GM18519 (cell line): Measurements from ENCODE around the gene STX10.
A peak's percentile ranks its signal among the peaks of the same experiment; 100 is the strongest.

Experiments used
- ATAC-seq: cut with Tn5 transposase; IDR thresholded peaks from one replicate; pipeline ENCODE4 v1.9.1; 2021; ENCODE audit warnings: mild to moderate bottlenecking, moderate library complexity; ENCODE audit not compliant: unreplicated experiment, low FRiP score

STX10 gene

DNA sequence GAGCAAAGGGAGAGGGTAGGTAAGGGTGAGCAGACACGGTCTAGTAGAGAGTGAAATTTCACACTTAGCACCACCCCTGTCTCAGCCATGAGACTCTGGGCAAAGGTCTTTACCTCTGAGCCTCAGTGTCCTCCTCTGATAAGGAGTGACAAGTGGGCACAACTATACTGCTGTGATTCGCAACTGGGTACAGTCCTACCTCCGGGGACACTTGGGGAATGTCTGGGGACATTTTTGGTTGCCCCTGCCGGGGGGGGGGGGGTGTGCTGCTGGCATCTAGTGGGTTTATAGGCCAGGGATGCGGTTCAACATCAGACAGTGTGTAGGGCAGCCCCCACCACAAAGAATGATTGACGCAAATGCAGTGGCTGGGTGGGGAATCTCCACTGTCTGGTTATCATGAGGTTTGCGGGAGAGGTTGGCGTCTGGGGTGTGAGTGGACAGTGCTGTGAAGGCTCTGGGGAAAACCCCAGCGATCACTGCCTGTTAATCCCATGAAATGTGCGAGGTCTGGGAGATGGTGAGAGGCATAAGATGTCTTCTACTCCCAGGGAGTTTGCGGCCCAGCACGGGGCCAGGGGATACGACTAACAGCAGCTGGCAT is 27.8 kb downstream of the STX10 start:
- ATAC-seq = no peak

DNA sequence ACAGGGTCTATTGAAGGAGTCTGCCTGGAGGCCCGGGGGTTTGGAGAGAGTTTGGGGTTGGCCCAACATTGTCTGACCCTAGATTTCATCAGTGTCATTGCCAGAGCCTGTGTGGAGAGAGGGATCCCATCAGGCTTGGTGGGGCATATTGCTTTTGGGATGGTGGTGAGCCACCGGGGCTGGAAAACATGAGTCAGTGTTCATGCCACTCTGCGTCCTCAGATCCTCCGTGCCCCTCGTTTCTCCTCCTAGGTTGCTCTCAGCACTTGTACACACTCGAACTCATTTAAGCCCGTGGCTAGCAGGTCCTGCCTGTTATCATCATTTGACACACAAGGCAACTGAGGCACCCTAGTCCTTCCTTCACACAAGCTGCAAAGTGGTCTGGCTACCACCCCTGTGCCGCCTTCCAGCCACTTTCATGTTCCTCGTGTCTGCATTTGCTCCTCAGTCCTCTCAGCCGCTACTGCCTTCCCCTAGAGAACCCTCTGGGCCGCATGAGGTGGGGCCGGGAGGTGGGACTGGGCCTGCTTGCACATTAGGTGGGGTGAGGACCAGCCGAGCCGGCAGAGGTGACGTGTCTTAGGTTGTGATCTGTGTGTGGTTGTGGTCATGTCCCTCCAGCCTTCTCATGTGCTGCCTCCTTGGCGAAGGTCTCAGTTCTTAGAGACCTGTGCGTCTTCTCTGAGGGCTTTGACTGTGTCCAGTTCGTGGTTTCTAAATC is 28.5 kb downstream of the STX10 start:
- no peak for ATAC-seq

DNA sequence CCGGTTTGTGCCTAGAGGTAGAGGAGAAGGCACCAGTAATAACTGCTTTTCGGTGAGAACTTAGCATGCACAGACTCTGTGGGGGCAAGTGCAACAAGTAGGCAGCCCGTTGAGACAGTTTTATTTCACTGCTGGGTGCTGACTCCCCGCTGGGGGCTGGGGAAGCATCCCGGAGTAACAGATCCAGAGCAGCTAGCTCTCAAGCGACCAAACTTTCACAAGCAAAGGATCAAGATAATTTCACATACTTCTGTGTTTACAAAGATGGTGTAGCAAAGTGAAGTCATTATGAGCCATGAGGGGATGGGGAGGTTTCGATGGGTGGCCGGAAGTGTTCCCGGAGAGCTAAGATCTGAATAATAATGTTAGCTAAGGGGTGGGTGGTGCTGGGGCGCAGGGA is 29.4 kb downstream of the STX10 start:
- ATAC-seq = no peak

DNA sequence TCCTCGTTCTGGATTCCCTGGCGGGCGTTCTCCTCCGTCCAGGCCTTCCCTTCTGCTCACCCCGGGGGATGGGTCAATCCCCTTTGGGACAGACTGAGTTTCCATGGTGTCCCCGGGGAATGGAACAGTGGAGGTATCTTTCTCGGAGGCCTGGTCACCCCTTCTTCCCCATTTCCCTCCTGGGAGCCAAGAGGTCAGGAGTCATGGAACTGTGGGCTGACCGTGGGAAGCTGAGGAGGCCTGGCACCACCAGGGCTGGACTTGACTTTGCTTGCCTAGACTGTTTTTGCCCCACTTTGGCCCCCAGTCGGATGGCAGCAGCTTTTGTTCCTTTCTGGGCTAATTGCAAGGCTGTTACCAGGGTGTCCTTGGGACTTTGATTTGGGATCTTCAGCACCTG is 30.1 kb downstream of the STX10 start:
- ATAC-seq = no peak

DNA sequence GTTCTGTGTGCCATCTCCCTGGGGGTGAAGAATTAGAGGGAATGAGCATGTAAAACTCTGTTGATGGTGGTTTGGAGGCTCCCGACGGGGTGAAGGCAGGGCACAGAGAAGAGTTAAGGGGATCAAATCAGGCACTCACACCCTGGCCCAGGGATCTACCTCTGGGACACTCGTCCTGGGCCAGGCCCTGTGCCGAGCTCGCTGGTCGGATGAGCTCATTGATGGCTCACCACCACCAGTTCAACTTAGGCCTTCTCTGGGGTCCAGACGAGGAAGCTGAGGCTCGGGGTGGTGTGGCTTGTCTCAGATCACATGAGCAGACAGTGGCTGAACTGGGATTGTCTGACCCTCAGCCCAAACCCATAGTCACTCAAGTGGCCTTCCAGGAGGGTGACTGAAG is 30.5 kb downstream of the STX10 start:
- no peak for ATAC-seq

DNA sequence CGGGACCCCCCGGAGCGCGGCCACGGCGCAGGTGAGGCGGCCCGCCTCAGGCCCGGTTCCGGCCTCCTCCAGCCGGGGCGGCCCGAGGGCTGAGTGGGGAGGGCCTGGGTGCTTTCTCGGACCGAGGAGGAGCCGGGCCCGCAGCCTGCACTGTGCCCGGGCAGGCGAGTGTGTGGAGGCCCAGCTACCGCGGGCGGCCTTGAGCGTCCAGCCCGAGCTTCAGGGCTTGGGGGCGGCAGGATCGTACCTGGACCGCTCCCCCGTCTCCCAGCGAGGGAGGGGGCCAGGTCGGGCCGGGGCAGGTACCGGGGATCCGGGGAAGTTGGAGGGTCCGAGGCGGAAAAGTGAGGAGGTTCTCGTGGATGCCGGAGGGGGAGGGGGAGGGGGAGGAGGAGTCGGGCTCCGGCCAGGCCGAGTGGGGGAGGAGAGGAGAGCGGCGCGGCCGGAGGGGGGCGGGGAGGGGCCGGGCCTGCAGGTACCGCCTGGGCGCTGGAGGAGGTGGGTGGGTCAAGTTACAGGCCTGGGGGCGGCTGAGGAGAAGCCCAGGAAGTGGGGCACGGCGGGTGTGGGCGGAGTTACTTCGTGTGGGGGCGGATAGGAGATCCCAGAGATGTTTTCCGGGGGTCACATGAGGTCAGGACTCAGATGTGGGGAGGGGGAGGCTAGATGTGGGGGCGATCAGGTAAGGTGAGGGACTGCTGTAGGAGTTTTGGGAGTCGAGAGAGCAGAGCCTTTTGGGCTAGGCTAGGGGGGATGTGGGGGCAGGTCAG is 31.6 kb downstream of the STX10 start:
- peak; percentile 6 for ATAC-seq

DNA sequence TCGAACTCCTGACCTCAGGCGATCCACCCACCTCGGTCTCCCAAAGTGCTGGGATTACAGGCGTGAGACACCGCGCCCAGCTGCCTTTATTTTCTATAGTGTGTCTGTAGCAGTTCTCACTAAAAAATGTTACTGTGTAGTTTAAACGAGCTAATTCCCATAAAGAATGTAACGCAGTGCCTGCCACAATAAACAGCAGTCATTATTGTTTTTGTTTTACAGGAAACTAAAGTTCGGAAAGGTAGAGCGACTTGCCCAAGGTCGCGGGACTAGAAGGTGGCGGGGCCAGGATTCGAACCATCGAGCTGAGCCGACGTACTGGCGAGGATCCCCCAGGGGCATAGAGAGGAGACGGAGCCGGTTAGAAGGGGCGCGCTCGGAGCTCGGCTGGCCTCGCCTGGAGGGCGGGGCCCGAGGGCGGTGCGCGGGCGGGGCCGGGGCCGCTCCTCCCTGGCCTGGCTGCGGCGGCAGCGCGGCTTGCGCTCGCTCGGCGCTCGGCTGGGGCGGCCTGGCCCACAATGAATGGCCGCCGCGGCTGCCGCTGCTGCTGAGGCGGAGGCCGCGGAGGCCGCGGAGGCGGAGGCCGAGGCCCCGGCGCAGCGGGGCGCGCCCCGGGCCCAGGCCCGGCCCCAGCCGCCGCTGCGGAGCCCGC is 32.3 kb downstream of the STX10 start, which contains the start of gene NACC1:
NACC1 (plus strand) TSS at position 493 of the 652 bp plus-strand sequence. CDS start 16,944 bp downstream, outside the sequence.
- ATAC-seq = peak; percentile 43

DNA sequence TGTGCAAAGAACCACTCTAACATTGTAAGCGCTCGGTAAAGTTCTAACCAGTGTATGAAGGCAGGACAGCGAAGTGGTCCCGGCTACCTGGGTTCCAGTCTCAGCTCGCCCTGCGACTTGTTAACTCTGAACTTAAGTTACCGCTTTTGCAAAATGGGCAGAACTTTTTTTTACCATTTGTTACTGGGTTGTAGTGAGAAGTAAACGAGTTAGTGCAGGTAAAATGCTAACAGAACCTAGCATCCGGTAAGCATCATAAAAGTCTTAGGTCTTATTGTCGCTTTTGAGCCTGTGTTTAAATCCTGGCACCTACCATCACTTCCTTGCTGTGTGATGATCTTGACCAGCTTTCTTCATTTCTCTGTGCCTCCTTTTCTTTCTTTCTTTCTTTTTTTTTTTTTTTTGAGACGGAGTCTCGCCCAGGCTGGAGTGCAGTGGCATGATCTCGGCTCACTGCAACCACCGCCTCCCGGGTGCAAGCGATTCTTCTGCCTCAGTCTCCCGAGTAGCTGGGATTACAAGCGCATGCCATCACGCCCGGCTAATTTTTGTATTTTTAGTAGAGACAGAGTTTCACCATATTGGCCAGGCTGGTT is 32.9 kb downstream of the STX10 start:
- no peak for ATAC-seq

DNA sequence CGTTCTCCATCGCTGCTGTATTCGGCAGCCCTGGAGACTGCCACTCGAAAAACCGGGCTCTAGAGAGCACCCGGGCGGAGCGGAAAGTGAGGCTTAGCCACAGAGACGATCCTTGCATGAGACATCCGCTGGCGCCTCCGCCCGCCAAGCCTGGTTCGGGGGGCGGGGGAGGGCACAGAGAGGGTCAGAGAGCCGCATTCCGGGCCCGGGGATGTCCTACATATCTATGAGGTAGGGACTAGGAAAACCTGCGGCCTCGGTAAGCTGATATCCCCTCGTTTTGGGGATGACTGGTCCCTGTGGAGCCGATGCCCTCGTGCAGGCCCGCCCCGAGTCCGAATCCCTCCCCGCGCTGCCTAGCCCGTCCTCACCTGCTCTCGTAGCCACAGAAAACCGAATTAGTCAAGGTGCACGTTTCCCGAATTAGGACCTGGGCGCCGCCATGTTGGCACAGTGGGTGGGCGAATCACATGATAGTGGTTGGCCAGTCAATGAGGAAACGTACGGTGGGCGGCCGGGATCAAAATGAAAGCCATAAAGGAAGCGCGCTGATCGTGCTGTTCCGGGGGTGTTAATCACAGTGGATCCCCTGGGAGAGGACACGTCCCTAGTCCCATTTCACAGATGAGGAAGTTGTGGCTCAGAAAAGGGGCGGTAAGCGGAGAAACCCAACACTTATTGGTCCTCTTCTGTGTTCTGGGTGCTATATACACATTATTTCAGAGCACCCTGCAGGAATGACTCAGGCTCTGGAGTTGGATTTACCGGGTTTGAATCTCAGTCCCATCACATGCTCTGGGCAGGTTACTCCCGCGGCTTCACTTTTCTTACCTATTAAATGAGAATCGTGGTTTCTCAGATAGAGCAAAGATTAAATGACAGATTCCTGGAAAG is 33.6 kb downstream of the STX10 start, which contains the start of gene TRMT1:
TRMT1 (minus strand) TSS at position 459 of the 894 bp plus-strand sequence; CDS start at position 118, 341 bp downstream.
- no peak for ATAC-seq

DNA sequence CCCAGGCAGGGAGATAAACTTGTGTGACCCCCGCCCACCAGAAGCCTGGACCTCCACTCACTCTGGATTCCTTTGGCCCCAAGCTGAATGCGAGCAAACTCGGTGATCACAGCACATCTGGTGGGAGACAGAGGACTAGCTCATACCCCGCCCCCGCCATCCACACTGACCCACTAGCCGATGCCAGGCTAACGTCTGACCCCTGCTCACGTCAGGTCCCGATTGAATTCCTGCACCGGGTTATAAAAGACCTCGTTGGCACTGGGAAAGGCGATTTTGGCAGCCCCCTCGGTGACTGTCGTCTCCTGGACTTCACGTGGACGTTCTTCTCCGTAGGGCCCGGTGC is 34.3 kb downstream of the STX10 start:
- ATAC-seq = no peak

DNA sequence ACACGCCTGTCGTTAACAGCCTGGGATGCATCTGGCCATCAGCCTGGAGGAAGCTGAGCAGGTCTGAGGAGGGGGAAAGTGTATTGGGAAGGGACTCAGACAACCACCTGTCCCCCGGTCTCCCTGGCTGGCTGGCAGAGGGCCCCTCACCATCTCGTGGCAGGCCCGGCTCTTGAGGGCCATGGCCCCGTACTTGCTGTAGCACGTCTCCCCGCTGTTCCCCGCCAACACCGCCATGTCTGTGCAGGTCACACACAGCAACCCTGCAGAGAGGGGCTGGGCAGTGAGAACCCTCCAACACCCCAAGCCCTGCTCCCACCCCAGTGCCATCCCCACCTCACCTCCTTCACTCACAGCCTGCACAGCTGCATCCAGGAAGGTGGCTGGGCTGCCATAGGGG is 37.6 kb downstream of the STX10 start:
- no peak for ATAC-seq

DNA sequence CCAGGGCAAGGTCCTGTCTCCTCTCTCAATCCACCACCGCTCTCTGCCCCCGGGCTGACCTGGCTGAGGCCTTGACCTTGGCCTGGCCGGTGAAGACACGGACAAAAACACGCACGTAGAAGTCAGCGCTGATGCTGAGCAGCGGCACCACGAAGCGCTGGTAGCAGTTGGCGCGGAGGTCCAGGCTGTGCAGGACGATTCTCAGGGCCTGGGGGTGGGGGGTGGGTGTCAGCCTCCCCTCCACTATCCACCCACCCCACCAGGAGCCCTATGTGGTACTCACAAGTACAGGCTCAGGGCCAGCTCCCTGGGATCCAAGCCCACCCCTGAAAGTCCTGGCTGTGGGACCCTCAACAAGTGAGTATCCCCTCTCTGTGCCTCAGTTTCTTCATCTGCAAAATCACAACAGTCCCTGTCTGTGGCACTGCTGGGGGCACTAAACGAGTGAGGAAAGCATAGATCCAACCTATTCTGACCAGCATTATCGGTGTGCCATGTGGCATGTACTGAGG is 40.0 kb downstream of the STX10 start:
- ATAC-seq = no peak

DNA sequence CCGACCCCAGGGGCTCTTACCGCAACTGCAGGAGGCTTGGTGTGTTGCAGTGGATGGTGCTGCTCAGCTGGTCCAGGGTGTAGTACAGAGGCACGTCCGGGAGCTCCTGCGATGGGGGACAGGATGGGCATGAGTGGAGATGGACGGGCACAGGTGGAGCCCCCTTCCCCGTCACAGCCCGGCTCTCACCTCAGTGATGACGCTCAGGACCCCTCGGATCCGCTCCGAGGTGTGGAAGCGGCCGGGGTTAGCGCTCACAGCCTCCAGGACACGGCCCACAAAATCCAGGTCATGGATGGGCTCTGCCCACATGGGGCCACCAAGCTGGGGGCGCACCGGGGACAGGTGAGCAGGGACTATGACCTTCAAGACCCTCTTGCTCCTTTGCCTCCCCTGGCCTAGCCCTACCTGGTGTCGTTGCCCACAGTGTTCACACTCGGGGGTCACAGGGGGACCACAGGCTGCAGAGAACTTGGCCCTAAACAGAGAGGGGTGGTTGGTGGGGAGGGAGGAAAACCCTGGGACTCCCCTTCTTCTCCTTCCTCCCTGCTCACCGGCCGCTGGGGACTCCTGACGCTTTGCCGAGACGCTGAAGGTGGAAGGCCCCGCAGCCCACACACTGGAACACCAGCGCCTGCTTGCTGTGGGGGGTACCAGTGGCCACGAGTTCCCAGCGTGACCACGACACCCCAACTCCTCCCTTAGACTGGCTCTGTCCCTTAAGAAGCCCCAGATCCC is 40.6 kb downstream of the STX10 start:
- no peak for ATAC-seq

DNA sequence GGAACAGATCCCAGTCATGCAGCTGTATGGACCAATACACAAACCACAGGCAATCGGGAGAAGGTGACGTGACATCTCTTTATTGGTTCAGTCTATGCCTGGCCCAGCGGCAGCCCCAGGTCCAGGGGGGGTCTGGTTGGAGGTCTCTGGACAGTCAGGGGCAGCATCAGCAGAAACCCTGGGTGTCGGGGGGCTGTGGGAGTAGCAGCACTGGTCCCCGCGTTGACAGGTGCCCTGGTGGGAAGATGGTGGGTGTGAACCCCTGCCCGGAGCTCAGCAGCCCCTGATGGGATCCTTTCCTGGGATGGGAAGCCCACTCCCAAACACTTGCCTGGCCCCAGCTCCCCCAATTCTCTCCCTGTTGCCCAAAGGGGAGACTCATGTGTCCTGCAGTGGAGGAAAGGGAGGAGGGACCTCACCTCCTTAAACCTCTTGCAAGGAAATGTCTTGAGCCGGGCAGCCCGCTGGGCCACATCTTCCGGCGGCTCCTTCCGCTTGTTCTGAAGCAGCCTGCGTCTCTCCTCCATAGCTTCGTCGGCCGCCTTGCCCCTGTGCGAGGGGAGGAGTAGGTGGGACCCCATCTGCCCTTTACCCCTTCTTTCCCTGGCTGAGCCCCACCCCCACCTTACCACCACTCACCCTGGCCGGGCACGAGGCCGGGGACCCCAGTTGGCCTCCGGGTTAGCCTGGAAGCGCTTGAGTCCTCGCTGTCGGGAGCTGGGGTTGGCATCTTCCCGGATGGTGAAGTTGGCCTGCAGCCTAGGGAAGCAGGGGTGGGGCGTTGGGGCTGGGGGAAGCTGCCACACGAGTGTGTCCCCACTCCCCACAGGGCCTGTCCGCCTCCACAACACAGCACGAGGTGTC is 45.1 kb downstream of the STX10 start:
- no peak for ATAC-seq

DNA sequence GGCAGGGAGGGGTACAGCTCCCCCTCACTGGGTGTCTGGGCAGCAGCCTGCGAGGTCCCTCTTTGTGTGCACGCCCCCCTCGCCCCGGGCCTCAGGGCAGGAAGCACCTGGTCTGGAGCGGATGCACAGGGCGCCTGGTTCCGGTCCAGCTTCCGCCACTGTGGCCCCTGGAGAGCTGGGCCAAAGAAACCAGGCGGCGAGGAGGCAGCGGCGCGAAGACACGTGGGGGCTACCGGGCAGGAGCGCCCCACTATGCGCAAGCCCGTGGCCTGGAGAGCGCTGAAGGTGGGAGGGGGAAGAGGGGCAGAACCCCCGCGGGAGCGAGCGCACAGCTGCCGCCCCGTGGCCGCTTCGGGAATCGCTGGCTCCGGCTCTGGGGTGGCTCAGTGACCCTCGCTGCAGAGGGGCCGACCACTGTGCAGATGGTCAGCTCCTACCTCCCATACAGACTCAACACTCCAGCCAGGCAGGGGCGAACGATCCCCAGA is 45.8 kb downstream of the STX10 start:
- ATAC-seq = no peak

DNA sequence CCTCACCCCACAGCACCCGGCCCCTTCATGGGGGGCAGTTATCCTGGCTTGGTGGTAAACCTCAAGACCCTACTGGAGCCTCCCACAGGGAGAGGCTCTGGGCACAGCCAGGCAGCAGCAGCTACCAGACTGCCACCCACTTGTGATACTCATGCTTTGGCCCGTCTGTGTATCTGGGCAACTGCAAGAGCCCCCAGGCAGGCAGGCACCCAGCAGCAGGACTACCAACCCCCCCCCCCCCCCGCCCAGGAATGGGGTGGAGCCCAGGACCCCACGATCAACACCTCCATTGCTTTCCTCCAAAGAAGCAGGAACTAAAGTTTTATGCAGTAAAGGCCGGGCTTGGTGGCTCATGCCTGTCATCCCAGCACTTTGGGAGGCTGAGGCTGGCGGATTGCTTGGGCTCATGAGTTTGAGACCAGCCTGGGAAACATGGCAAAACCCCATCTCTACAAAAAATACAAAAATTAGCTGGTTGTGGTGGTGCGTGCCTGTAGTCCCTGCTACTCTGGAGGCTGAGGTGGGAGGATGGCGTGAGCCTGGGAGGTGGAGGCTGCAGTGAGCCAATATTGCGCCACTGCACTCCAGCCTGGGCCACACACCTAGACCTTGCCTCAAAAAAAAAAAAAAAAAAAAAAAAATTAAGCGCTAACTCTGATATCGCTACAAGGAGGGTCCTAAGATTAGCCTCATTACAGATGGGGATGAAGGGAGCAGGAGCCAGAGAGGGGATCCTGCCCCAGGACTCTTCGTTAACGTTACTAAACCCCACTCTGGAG is 46.4 kb downstream of the STX10 start:
- no peak for ATAC-seq
